Neural cell (in vitro differentiated cells): ENCODE results near the gene LRGUK.

Experiments used
- CTCF ChIP-seq: fragments of 450-650 bp; IDR thresholded peaks from 2 replicates; pipeline ENCODE4 v1.5.1; 2014; ENCODE audit warnings: antibody characterized with exemption, mild to moderate bottlenecking, moderate library complexity; ENCODE audit not compliant: poor library complexity, severe bottlenecking
- EP300 ChIP-seq: fragments of 450-650 bp; conservative IDR thresholded peaks from 2 replicates; pipeline ENCODE4 v1.6.1; 2014; ENCODE audit warnings: antibody characterized with exemption, mild to moderate bottlenecking, moderate library complexity; ENCODE audit not compliant: poor library complexity, severe bottlenecking
- EZH2 ChIP-seq: fragments of 200-600, 300-800 bp; shearing (Covaris generic), sonication (generic); IDR thresholded peaks from 2 replicates; pipeline ENCODE4 v1.6.1; 2014; ENCODE audit warnings: antibody characterized with exemption, low read length, borderline replicate concordance, mild to moderate bottlenecking; ENCODE audit not compliant: insufficient read depth, poor library complexity, severe bottlenecking
- MXI1 ChIP-seq: fragments of 450-650 bp; conservative IDR thresholded peaks from 2 replicates; pipeline ENCODE4 v1.6.1; 2014; ENCODE audit warnings: antibody characterized with exemption, mild to moderate bottlenecking; ENCODE audit not compliant: poor library complexity, severe bottlenecking
- POLR2AphosphoS5 ChIP-seq: IDR thresholded peaks from 2 replicates; pipeline ENCODE4 v1.6.1; 2012
- REST ChIP-seq: IDR thresholded peaks from 2 replicates; pipeline ENCODE4 v1.6.1; 2012; ENCODE audit warnings: borderline replicate concordance
- TAF1 ChIP-seq: IDR thresholded peaks from 2 replicates; pipeline ENCODE4 v1.6.1; 2012; ENCODE audit warnings: low read depth

GRCh38 chr7:134128829-134129228, 1.7 kb downstream of the LRGUK start:
- TF ChIP-seq POLR2AphosphoS5 (no peak), CTCF (no peak), EP300 (no peak), MXI1 (no peak), REST (no peak), TAF1 (no peak), EZH2 (no peak)
